Peyer's patch (tissue), 4 donors: ENCODE measurements around the gene CTBP1.

Experiments used
- CTCF ChIP-seq, 6 experiments: fragments of 450-650 bp in 4 of 6; fragments of 200-600 bp in 2 of 6; sonication (generic) in 1 of 6; IDR thresholded peaks; one replicate each; pipeline ENCODE4 v1.5.1; 2017 to 2019; ENCODE audit warnings: antibody characterized with exemption in 6 of 6, mild to moderate bottlenecking in 3 of 6, moderate library complexity in 1 of 6
- POLR2A ChIP-seq, 2 donors: fragments of 450-650 bp; IDR thresholded peaks; one replicate each; pipeline ENCODE4 v1.5.1; 2017; ENCODE audit warnings: antibody characterized with exemption in 2 of 2, mild to moderate bottlenecking in 2 of 2, moderate library complexity in 2 of 2

GRCh38 chr4:1237981-1238675 lies 10.8 kb downstream of the CTBP1 start:
- TF ChIP-seq CTCF (IDR thresholded peaks at IDR 0.05) (no peak), POLR2A (IDR thresholded peaks at IDR 0.05) (no peak)
